HUES6 (cell line): ENCODE measurements around the gene LRRC36.

Experiments
- H3K27ac ChIP-seq: 2 replicates; pipeline ENCODE4 v1.7.0; 2013; ENCODE audit warnings: low read depth, mild to moderate bottlenecking, low read length, inconsistent platforms
- H3K27me3 ChIP-seq: 2 replicates; pipeline ENCODE4 v1.6.1; 2013; ENCODE audit warnings: low read length; ENCODE audit not compliant: control insufficient read depth, insufficient read depth
- H3K36me3 ChIP-seq: 2 replicates; pipeline ENCODE4 v1.6.1; 2013; ENCODE audit warnings: low read length; ENCODE audit not compliant: control insufficient read depth, insufficient read depth
- H3K4me1 ChIP-seq: 2 replicates; pipeline ENCODE4 v1.6.1; 2013; ENCODE audit warnings: low read length; ENCODE audit not compliant: control insufficient read depth, insufficient read depth
- H3K4me3 ChIP-seq: 2 replicates; pipeline ENCODE4 v1.5.1; 2013; ENCODE audit warnings: low read depth, low read length
- H3K9ac ChIP-seq: one replicate; pipeline ENCODE4 v1.6.1; 2013; ENCODE audit warnings: mild to moderate bottlenecking, low read length
- H3K9me3 ChIP-seq: 2 replicates; pipeline ENCODE4 v1.6.1; 2013; ENCODE audit warnings: low read depth, low read length; ENCODE audit not compliant: control insufficient read depth, insufficient read depth

LRRC36 gene

GRCh38 chr16:67392301-67393059 is 65.9 kb downstream of the LRRC36 start:
- Histone ChIP-seq H3K4me3 (peak overlapping the region; percentile 50), H3K9me3 (no peaks in the 10 kb centered on the region), H3K9ac (no peak overlapping the region), H3K27me3 (peaks cover 64% of the 10 kb centered on the region), H3K27ac (no peak overlapping the region), H3K36me3 (no peaks in the 10 kb centered on the region), H3K4me1 (peaks cover 37% of the 10 kb centered on the region)

- Histone ChIP-seq H3K27me3 (peaks cover 63% of the 10 kb centered on the region), H3K4me1 (peaks cover 36% of the 10 kb centered on the region), H3K36me3 (no peaks in the 10 kb centered on the region), H3K9ac (no peak within 1 kb of the TSS), H3K9me3 (no peaks in the 10 kb centered on the region), H3K4me3 (peak within 1 kb of the TSS; percentile 50), H3K27ac (no peak within 1 kb of the TSS)
Measured at GRCh38 chr16:67393111-67393787, 66.6 kb downstream of the LRRC36 start, which contains the start of gene TPPP3. TSS of gene TPPP3 (minus strand) at chr16:67393498. CDS start at chr16:67391111, 2,387 bp downstream.

- no peaks in the 10 kb centered on the region for H3K36me3 ChIP-seq
- peaks cover 68% of the 10 kb centered on the region for H3K27me3 ChIP-seq
- no peak overlapping the region for H3K9ac ChIP-seq
- no peak overlapping the region for H3K27ac ChIP-seq
- no peaks in the 10 kb centered on the region for H3K9me3 ChIP-seq
- peak overlapping the region; percentile 50 for H3K4me3 ChIP-seq
- H3K4me1 ChIP-seq, result peaks cover 36% of the 10 kb centered on the region
Measured at GRCh38 chr16:67393788-67394154, 67.2 kb downstream of the LRRC36 start.

GRCh38 chr16:67394155-67395104 is 67.8 kb downstream of the LRRC36 start:
- peak overlapping the region; percentile 50 for H3K4me3 ChIP-seq
- H3K9ac ChIP-seq, result no peak overlapping the region

GRCh38 chr16:67395105-67395457 is 68.5 kb downstream of the LRRC36 start:
- peaks cover 46% of the 10 kb centered on the region for H3K4me1 ChIP-seq
- no peaks in the 10 kb centered on the region for H3K36me3 ChIP-seq
- peak overlapping the region; percentile 50; the same call in 1 of the 2 replicates for H3K4me3 ChIP-seq
- H3K27ac ChIP-seq, result no peak overlapping the region
- H3K9ac ChIP-seq, result no peak overlapping the region
- no peaks in the 10 kb centered on the region for H3K9me3 ChIP-seq
- H3K27me3 ChIP-seq, result peaks cover 73% of the 10 kb centered on the region

More at GRCh38 chr16:67394155-67395104, 67.8 kb downstream of the LRRC36 start:
- Histone ChIP-seq H3K9me3 (no peaks in the 10 kb centered on the region), H3K27ac (no peak overlapping the region), H3K36me3 (no peaks in the 10 kb centered on the region), H3K4me1 (peaks cover 40% of the 10 kb centered on the region), H3K27me3 (peaks cover 73% of the 10 kb centered on the region)

- Histone ChIP-seq H3K4me1 (peaks cover 46% of the 10 kb centered on the region), H3K9ac (no peak overlapping the region), H3K9me3 (no peaks in the 10 kb centered on the region), H3K36me3 (no peaks in the 10 kb centered on the region), H3K27ac (no peak overlapping the region), H3K27me3 (peaks cover 67% of the 10 kb centered on the region), H3K4me3 (peak overlapping the region; percentile 25)
Measured at GRCh38 chr16:67395458-67396158, 69.0 kb downstream of the LRRC36 start.

- Histone ChIP-seq H3K27me3 (peaks cover 60% of the 10 kb centered on the region), H3K9me3 (no peaks in the 10 kb centered on the region), H3K36me3 (no peaks in the 10 kb centered on the region), H3K27ac (no peak overlapping the region), H3K4me1 (peaks cover 46% of the 10 kb centered on the region), H3K9ac (no peak overlapping the region), H3K4me3 (peak overlapping the region; percentile 25)
Measured at GRCh38 chr16:67396159-67397035, 69.8 kb downstream of the LRRC36 start.

- H3K36me3 ChIP-seq, result no peaks in the 10 kb centered on the region
- H3K27me3 ChIP-seq, result peaks cover 52% of the 10 kb centered on the region
- H3K9me3 ChIP-seq, result no peaks in the 10 kb centered on the region
- H3K4me3 ChIP-seq, result no peak overlapping the region
- H3K4me1 ChIP-seq, result peaks cover 46% of the 10 kb centered on the region
- no peak overlapping the region for H3K27ac ChIP-seq
- H3K9ac ChIP-seq, result no peak overlapping the region
Measured at GRCh38 chr16:67397036-67397801, 70.6 kb downstream of the LRRC36 start.

- Histone ChIP-seq H3K9ac (no peak overlapping the region), H3K4me3 (no peak overlapping the region), H3K4me1 (peaks cover 43% of the 10 kb centered on the region), H3K27ac (no peak overlapping the region), H3K36me3 (no peaks in the 10 kb centered on the region), H3K9me3 (no peaks in the 10 kb centered on the region), H3K27me3 (peaks cover 44% of the 10 kb centered on the region)
Measured at GRCh38 chr16:67397812-67398545, 71.4 kb downstream of the LRRC36 start.
